H1 (cell line): ENCODE measurements around the gene FLRT2. TPM values are rescaled to one million over a fixed set of nuclear protein-coding genes. Genes with fewer than 3 reads are reported as not detected.

Source experiments
- ATF2 ChIP-seq: IDR thresholded peaks from 2 replicates; pipeline ENCODE4 v1.6.1; 2012; ENCODE audit warnings: low read length, inconsistent platforms
- BRCA1 ChIP-seq: IDR thresholded peaks from 2 replicates; pipeline ENCODE4 v1.6.1; 2012; ENCODE audit warnings: low read depth, low read length, improper control_type of control experiment
- CHD7 ChIP-seq: fragments of 300-600 bp; sonication (generic); IDR thresholded peaks from 2 replicates; pipeline ENCODE4 v1.7.1; 2012; ENCODE audit warnings: low read length, moderate library complexity, mild to moderate bottlenecking, inconsistent platforms; ENCODE audit not compliant: insufficient replicate concordance
- CREB1 ChIP-seq: IDR thresholded peaks from 2 replicates; pipeline ENCODE4 v1.6.1; 2012; ENCODE audit warnings: inconsistent platforms
- HDAC6 ChIP-seq: IDR thresholded peaks from one replicate; pipeline ENCODE4 v1.7.1; 2012; ENCODE audit warnings: low read depth, mild to moderate bottlenecking, inconsistent platforms, low read length, moderate library complexity
- SIRT6 ChIP-seq: IDR thresholded peaks from one replicate; pipeline ENCODE4 v1.7.1; 2012; ENCODE audit warnings: low read length, inconsistent platforms
- USF2 ChIP-seq: IDR thresholded peaks from 2 replicates; pipeline ENCODE4 v1.6.1; 2011; ENCODE audit warnings: low read length, improper control_type of control experiment
- polyA plus RNA-seq, 7 experiments: library from polyadenylated mRNA; depleted of rRNA in 3 of 7; stranded (reverse) in 5 of 7; unstranded in 2 of 7; fragments of >200 nt in 5 of 7; fragments of 200-250 nt in 2 of 7; gene quantifications; 1 replicate in 5 of 7; 2 replicates in 1 of 7; 4 replicates in 1 of 7; pipeline versions ENCODE4 v1.2.1 to v1.2.3, GENCODE V29; 2011 to 2013; ENCODE audit warnings: missing spikeins in 2 of 7, mixed read lengths in 2 of 7
- total RNA-seq: library from RNA; stranded (reverse); fragmentation: NEBNext Ultra II Directional; extraction: Animal tissue kit (Norgen Biotek cat#: 25700); gene quantifications from 2 replicates; pipeline ENCODE4 v1.2.1, GENCODE V29; 2021

FLRT2 gene
- total and polyA plus RNA-seq, 2 of the 8 experiments (the other 6 are each of a cell fraction or from before 2014, with no cell fraction given) = 2.4 to 6.9 TPM

- TF ChIP-seq CHD7 = no peak
- TF ChIP-seq BRCA1 = no peak
- no peak for TF ChIP-seq ATF2
- no peak for TF ChIP-seq SIRT6
- TF ChIP-seq USF2 = no peak
- no peak for TF ChIP-seq HDAC6
- TF ChIP-seq CREB1 = no peak
Measured at GRCh38 chr14:85501751-85502150, 28.2 kb upstream of the FLRT2 start (continued).
